Adrenal gland (tissue), 12 donors: ENCODE data around the gene TADA3. TPM values are rescaled to one million over a fixed set of nuclear protein-coding genes. Genes with fewer than 3 reads are reported as not detected.

ENCODE experiments used
- DNase-seq, 7 donors: peaks; one replicate each; pipeline ENCODE4 v3.0.0-alpha.2; 2019 to 2020
- H3K27ac ChIP-seq, 5 donors: fragments of 200-600 bp; sonication (generic) in 4 of 5; 1 replicate in 3 of 5; 2 replicates in 2 of 5; pipeline versions ENCODE4 v1.5.1 to v1.8.0; 2016 to 2020; ENCODE audit warnings: mild to moderate bottlenecking in 1 of 5
- H3K27me3 ChIP-seq: fragments of 200-600 bp; 2 replicates; pipeline ENCODE4 v1.8.0; 2021
- H3K36me3 ChIP-seq, 2 donors: fragments of 200-600 bp; replicated peaks in 1 of 2; 1 replicate in 1 of 2; 2 replicates in 1 of 2; pipeline versions ENCODE4 v1.5.1 to v1.8.0; 2018 to 2022
- H3K4me1 ChIP-seq, 2 donors: fragments of 200-600 bp; replicated peaks in 1 of 2; 1 replicate in 1 of 2; 2 replicates in 1 of 2; pipeline versions ENCODE4 v1.5.1 to v1.8.0; 2018 to 2021
- H3K4me3 ChIP-seq, 4 donors: fragments of 200-600 bp; sonication (generic) in 3 of 4; one replicate each; pipeline ENCODE4 v1.5.1; 2016 to 2018
- H3K9me3 ChIP-seq, 3 donors: fragments of 200-600 bp; sonication (generic) in 1 of 3; replicated peaks in 1 of 3; 1 replicate in 2 of 3; 2 replicates in 1 of 3; pipeline versions ENCODE4 v1.5.1 to v1.8.0; 2016 to 2021
- POLR2A ChIP-seq, 2 donors: fragments of 450-650 bp; IDR thresholded peaks; one replicate each; pipeline ENCODE4 v1.6.1; 2017; ENCODE audit warnings: antibody characterized with exemption in 2 of 2, mild to moderate bottlenecking in 2 of 2, moderate library complexity in 1 of 2
- WGBS, 4 donors: extraction: QIAGEN DNeasy Blood & Tissue Kit in 2 of 4; methylation state at CpG; one replicate each; pipeline versions ENCODE4 v1.1.5 to v1.1.7; 2013 to 2017; 5-methylcytosine and 5-hydroxymethylcytosine counted together
- intact Hi-C, 2 donors: fragments of 100-400 bp; cut with DNase I; formaldehyde crosslinking; loops; one replicate each; pipeline versions ENCODE4 v1.14.1 to v1.15.0; 2022 to 2023
- polyA plus RNA-seq, 3 donors: library from polyadenylated mRNA; stranded (reverse); fragments of 200-250 nt in 2 of 3; fragments of 350-450 nt in 1 of 3; fragmentation: Illumina TruSeq in 1 of 3; extraction: RNeasy Lipid Tissue Mini Kit (QIAGEN cat#74804) in 1 of 3; gene quantifications; one replicate each; pipeline ENCODE4 v1.2.3, GENCODE V29; 2013 to 2014
- total RNA-seq, 9 donors: library from RNA; depleted of rRNA in 4 of 9; stranded (reverse); fragments of >200 nt in 4 of 9; fragments of 120-200 nt in 1 of 9; fragmentation: NEBNext Ultra II Directional in 1 of 9; extraction: Animal tissue kit (Norgen Biotek cat#: 25700) in 1 of 9; gene quantifications; one replicate each; pipeline versions ENCODE4 v1.1.0 to v1.2.4, GENCODE V29; 2013 to 2023
- TF ChIP-seq, protein P1 (sequence below), 6 experiments: fragments of 450-650 bp in 4 of 6; fragments of 200-600 bp in 2 of 6; sonication (generic) in 1 of 6; IDR thresholded peaks; 1 replicate in 5 of 6; 2 replicates in 1 of 6; pipeline versions ENCODE4 v1.5.1 to v1.8.0; 2016 to 2021; ENCODE audit warnings: antibody characterized with exemption in 6 of 6, mild to moderate bottlenecking in 2 of 6, moderate library complexity in 1 of 6
- donor health status: healthy with polysubstance abuse.
- donor health status: Bipolar disorder and iron deficiency.
- donor health status: DM: yes; HTN: yes; CAD: no.
- donor health status: DM: no; HTN: no; CAD: no.
- donor health status: DM: no; HTN: no; CAD: no.
- donor health status: DM: yes; HTN: yes; CAD: no.

The TADA3 gene
- total and polyA plus RNA-seq, 12 donors, result 49.7 to 148 (median 115) TPM

DNA sequence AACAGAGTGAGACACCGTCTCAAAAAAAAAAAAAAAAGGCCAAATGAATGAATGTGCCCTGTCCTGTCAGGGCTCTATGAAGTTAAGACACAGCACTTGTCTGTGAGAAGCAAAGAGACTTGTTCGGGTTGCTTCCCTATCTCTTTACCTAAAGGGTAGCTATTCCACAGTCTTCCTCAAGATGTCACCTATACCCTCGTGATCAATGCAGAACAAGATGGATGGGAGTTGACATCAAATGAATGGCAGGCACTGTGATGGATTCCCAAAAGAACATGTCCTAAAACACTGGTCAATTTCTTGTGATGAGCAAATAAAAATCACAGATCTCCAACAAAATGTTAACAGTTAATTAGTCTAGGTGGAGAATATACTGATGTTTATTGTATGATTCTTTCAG is 9.5 kb downstream of the TADA3 start:
- TF ChIP-seq POLR2A (IDR thresholded peaks at IDR 0.05), result no peak
- TF ChIP-seq, protein P1, sequence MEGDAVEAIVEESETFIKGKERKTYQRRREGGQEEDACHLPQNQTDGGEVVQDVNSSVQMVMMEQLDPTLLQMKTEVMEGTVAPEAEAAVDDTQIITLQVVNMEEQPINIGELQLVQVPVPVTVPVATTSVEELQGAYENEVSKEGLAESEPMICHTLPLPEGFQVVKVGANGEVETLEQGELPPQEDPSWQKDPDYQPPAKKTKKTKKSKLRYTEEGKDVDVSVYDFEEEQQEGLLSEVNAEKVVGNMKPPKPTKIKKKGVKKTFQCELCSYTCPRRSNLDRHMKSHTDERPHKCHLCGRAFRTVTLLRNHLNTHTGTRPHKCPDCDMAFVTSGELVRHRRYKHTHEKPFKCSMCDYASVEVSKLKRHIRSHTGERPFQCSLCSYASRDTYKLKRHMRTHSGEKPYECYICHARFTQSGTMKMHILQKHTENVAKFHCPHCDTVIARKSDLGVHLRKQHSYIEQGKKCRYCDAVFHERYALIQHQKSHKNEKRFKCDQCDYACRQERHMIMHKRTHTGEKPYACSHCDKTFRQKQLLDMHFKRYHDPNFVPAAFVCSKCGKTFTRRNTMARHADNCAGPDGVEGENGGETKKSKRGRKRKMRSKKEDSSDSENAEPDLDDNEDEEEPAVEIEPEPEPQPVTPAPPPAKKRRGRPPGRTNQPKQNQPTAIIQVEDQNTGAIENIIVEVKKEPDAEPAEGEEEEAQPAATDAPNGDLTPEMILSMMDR (IDR thresholded peaks at IDR 0.05), result no peak
- no peaks in the 10 kb centered on the region for H3K27me3 ChIP-seq
- H3K4me3 ChIP-seq, result no peak overlapping the region
- H3K9me3 ChIP-seq, result no peaks in the 10 kb centered on the region
- H3K27ac ChIP-seq, result peak overlapping the region in 2 of 5 donors; percentile 57 to 72
- peaks cover 61 to 77% of the 10 kb centered on the region in 2 donors for H3K4me1 ChIP-seq
- 26 to 40% (median 36%) methylated on average over 3 of the region's 3 CpGs for WGBS, 4 donors
- no peak for DNase-seq
- peaks cover 0 to 48% of the 10 kb centered on the region in 2 donors for H3K36me3 ChIP-seq
- intact Hi-C loops, result no loop called here

DNA sequence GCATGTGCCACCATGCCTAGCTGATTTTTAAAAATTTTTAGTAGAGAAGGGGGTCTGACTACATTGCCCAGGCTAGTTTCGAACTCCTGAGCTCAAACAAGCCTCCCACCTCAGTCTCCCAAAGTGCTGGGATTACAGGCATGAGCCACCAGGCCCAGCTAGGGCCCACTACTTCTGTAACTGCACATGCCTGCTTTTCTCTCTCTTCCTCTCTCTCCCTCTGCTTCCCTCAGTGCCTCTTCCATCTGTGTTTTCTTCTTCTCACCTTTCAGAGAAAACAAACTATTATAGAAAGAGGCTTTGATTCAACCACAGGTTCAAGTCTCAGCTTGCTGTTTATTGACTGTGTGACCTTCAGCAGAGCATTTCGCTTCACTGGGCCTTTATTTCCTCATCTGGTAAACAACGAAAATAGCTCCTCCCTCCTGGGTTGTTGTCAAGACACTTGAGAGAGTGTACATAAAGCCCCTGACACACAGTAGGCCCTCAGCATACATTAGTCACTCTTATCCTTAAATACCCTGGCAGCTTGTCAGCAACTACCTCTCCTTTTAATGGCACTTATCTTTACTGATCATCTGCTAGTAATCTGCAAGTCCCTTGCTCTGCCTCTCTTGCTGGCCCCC is 10.2 kb downstream of the TADA3 start:
- WGBS, 4 donors, result 41 to 54% (median 50%) methylated on average over 3 of the region's 3 CpGs
- Histone ChIP-seq H3K4me1 (peaks cover 56 to 77% of the 10 kb centered on the region in 2 donors), H3K27me3 (no peaks in the 10 kb centered on the region), H3K36me3 (peaks cover 0 to 48% of the 10 kb centered on the region in 2 donors), H3K4me3 (no peak overlapping the region), H3K27ac (peak overlapping the region in 3 of 5 donors; percentile 53 to 72 (median 57)), H3K9me3 (no peaks in the 10 kb centered on the region)
- no peak for DNase-seq
- no peak for TF ChIP-seq POLR2A (IDR thresholded peaks at IDR 0.05)
- TF ChIP-seq, protein P1 (IDR thresholded peaks at IDR 0.05), result no peak
- intact Hi-C loops, result no loop called here

DNA sequence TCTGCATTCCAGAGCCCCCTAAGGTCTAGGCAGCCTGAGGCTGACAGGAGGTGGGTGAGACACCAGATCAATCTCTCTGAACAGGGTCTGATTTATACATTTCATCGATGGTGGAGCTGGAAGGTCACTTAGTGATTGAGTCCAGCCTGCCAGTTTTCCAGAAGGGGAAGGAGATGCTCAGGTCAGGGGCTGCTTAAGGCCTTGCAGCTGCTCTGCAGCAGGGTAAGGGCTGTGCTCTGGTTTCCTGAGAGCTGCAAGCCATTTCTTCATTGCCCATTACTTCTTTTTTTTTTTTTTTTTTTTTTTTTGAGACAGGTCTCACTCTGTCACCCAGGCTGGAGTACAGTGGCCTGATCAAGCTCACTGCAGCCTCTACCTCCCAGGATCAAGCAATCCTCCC is 10.7 kb downstream of the TADA3 start:
- H3K4me3 ChIP-seq, result no peak overlapping the region
- no peak for DNase-seq
- WGBS, 4 donors, result 10 to 28% (median 20%) methylated on average over 1 of the region's 1 CpG
- intact Hi-C loops, result no loop called here
- no peaks in the 10 kb centered on the region for H3K9me3 ChIP-seq
- H3K36me3 ChIP-seq, result peaks cover 0 to 48% of the 10 kb centered on the region in 2 donors
- H3K27ac ChIP-seq, result peak overlapping the region in 3 of 5 donors; percentile 57 to 72 (median 72)
- H3K4me1 ChIP-seq, result peaks cover 51 to 77% of the 10 kb centered on the region in 2 donors
- no peaks in the 10 kb centered on the region for H3K27me3 ChIP-seq
- no peak for TF ChIP-seq POLR2A (IDR thresholded peaks at IDR 0.05)
- TF ChIP-seq, protein P1 (IDR thresholded peaks at IDR 0.05), result no peak

DNA sequence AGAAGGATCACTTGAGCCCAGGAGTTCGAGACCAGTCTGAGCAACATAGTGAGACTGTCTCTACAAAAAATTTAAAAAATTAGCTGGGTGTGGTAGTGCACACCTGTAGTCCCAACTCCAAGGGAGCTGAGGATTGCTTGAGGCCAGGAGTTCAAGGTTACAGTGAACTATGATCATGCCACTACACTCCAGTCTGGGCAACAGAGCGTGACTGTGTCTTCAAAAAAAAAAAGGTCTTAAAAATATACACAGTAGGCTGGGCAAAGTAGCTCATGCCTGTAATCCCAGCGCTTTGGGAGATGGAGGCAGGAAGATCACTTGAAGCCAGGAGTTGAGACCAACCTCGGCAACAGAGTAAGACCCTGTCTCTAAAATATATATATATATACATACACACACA is 11.4 kb downstream of the TADA3 start:
- WGBS, 4 donors, result 69 to 78% (median 71%) methylated on average over 4 of the region's 4 CpGs
- Histone ChIP-seq H3K4me3 (no peak overlapping the region), H3K4me1 (peaks cover 45 to 71% of the 10 kb centered on the region in 2 donors), H3K27me3 (no peaks in the 10 kb centered on the region), H3K27ac (peak overlapping the region; percentile 21 to 72 (median 49)), H3K9me3 (no peaks in the 10 kb centered on the region), H3K36me3 (peaks cover 0 to 43% of the 10 kb centered on the region in 2 donors)
- intact Hi-C loops, result no loop called here
- no peak for DNase-seq
- no peak for TF ChIP-seq POLR2A (IDR thresholded peaks at IDR 0.05)
- TF ChIP-seq, protein P1 (IDR thresholded peaks at IDR 0.05), result no peak
